Keratinocyte (primary cell): ENCODE results near the gene LYPD5. TPM values are rescaled to one million over a fixed set of nuclear protein-coding genes. Genes with fewer than 3 reads are reported as not detected.

ENCODE experiments used
- DNase-seq: peaks from one replicate; pipeline ENCODE4 v3.0.0-alpha.2; 2011; ENCODE audit warnings: low read depth, missing footprints, low spot score
- FAIRE-seq: peaks from 2 replicates; lab custom pipeline; 2011; peaks lifted over from hg19 to GRCh38; lab: Jason Lieb, UNC
- H2AFZ ChIP-seq: 2 replicates; pipeline ENCODE4 v1.6.0; 2012; ENCODE audit warnings: low read length, control low read depth, inconsistent platforms; ENCODE audit not compliant: control insufficient read depth
- H3K27ac ChIP-seq: 2 replicates; pipeline ENCODE4 v1.5.1; 2011; ENCODE audit warnings: low read length; ENCODE audit not compliant: control insufficient read depth, insufficient read depth
- H3K27me3 ChIP-seq: 3 replicates; pipeline ENCODE4 v1.6.0; 2011; ENCODE audit warnings: low read length; ENCODE audit not compliant: control insufficient read depth, insufficient read depth; ENCODE audit errors: extremely low read depth
- H3K36me3 ChIP-seq, 2 experiments: 2 replicates in 1 of 2; 3 replicates in 1 of 2; pipeline ENCODE4 v1.5.1; 2011; ENCODE audit warnings: low read length in 2 of 2, mild to moderate bottlenecking in 1 of 2; ENCODE audit not compliant: control insufficient read depth in 2 of 2, insufficient read depth in 2 of 2; ENCODE audit errors: extremely low read depth in 1 of 2
- H3K4me1 ChIP-seq: 3 replicates; pipeline ENCODE4 v1.5.1; 2011; ENCODE audit warnings: low read length; ENCODE audit not compliant: control insufficient read depth, insufficient read depth; ENCODE audit errors: extremely low read depth
- H3K4me2 ChIP-seq: 3 replicates; pipeline ENCODE4 v1.6.0; 2011; ENCODE audit warnings: low read depth, low read length; ENCODE audit not compliant: control insufficient read depth, insufficient read depth; ENCODE audit errors: extremely low read depth
- H3K4me3 ChIP-seq, 3 experiments: fragments of 200-600 bp in 1 of 3; sonication (generic) in 1 of 3; 2 replicates in 2 of 3; 3 replicates in 1 of 3; pipeline ENCODE4 v1.5.1; 2011 to 2016; ENCODE audit warnings: low read length in 3 of 3, mild to moderate bottlenecking in 3 of 3, control low read depth in 2 of 3, inconsistent platforms in 1 of 3, low read depth in 1 of 3, mixed read lengths in 1 of 3, mixed run types in 1 of 3, moderate library complexity in 1 of 3; ENCODE audit not compliant: control insufficient read depth in 2 of 3, insufficient read depth in 2 of 3; ENCODE audit errors: extremely low read depth in 1 of 3
- H3K79me2 ChIP-seq: 2 replicates; pipeline ENCODE4 v1.6.0; 2012; ENCODE audit warnings: low read length; ENCODE audit not compliant: control insufficient read depth, insufficient read depth
- H3K9ac ChIP-seq: 3 replicates; pipeline ENCODE4 v1.6.0; 2011; ENCODE audit warnings: low read length; ENCODE audit not compliant: control insufficient read depth, insufficient read depth; ENCODE audit errors: extremely low read depth
- H3K9me1 ChIP-seq: 3 replicates; pipeline ENCODE4 v1.6.0; 2011; ENCODE audit warnings: low read length; ENCODE audit not compliant: control insufficient read depth, insufficient read depth; ENCODE audit errors: extremely low read depth
- H3K9me3 ChIP-seq: 2 replicates; pipeline ENCODE4 v1.5.1; 2012; ENCODE audit warnings: low read depth, low read length; ENCODE audit not compliant: control insufficient read depth
- H4K20me1 ChIP-seq: 3 replicates; pipeline ENCODE4 v1.6.0; 2011; ENCODE audit warnings: low read length; ENCODE audit not compliant: control insufficient read depth, insufficient read depth; ENCODE audit errors: extremely low read depth
- EZH2 ChIP-seq: IDR thresholded peaks from one replicate; pipeline ENCODE4 v1.6.1; 2012; ENCODE audit warnings: inconsistent platforms, mild to moderate bottlenecking, low read length, moderate library complexity
- dilution Hi-C: fragments of 300-500 bp; cut with MboI; formaldehyde crosslinking; loops from one replicate; pipeline ENCODE4 v1.7.0; 2020; ENCODE audit warnings: low sequenced_read_pairs; ENCODE audit not compliant: extremely low pct_ligation_motif_present
- polyA plus RNA-seq, 5 experiments: library from polyadenylated mRNA; depleted of rRNA in 3 of 5; stranded (reverse) in 3 of 5; stranded (forward) in 1 of 5; unstranded in 1 of 5; fragments of >200 nt; gene quantifications; 1 replicate in 1 of 5; 2 replicates in 3 of 5; 3 replicates in 1 of 5; pipeline versions ENCODE4 v1.2.1 to v1.2.3, GENCODE V29; 2011 to 2012; ENCODE audit warnings: missing spikeins in 2 of 5, low read depth in 1 of 5, low replicate concordance in 1 of 5
- TF ChIP-seq, protein P1 (sequence below), 3 experiments: IDR thresholded peaks in 1 of 3; conservative IDR thresholded peaks in 1 of 3; optimal IDR thresholded peaks in 1 of 3; 2 replicates in 2 of 3; 3 replicates in 1 of 3; pipeline versions ENCODE3 to v1.5.1; 2011; ENCODE audit warnings: low read length in 3 of 3, mild to moderate bottlenecking in 3 of 3, moderate library complexity in 2 of 3, control low read depth in 1 of 3, inconsistent platforms in 1 of 3; ENCODE audit not compliant: insufficient read depth in 2 of 3; ENCODE audit errors: extremely low read depth in 1 of 3

The LYPD5 gene
- polyA plus RNA-seq, 1 donor (not counting 4 experiments of a cell fraction or from before 2014, with no cell fraction given): 4.2 TPM

DNA sequence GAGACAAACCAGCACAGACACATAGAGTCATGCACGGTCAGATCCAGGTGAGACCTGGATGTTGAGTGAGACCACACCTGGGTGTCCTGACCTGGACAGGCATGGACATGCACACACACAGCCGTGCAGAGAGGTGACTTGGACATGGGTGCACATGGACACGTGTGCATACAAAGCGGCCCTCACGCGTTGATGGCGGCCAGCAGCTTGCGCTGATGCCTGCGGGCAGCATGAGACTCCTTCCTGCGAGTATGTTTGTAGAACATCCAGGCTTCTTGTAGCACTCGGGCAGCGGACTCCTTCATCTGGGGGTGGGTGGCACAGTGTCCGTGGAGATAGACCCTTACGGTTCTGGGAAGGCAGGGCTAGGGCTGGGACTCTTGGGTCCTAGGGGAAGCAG lies 33.0 kb downstream of the LYPD5 start:
- Histone ChIP-seq H3K36me3 (peaks cover 0 to 4% of the 10 kb centered on the region in 2 experiments), H2AFZ (no peak overlapping the region), H3K79me2 (no peaks in the 10 kb centered on the region), H3K9me3 (no peaks in the 10 kb centered on the region), H3K9ac (no peak overlapping the region), H3K27me3 (no peaks in the 10 kb centered on the region), H3K4me2 (no peak overlapping the region), H3K4me1 (peaks cover 16% of the 10 kb centered on the region), H4K20me1 (no peaks in the 10 kb centered on the region), H3K4me3 (no peak overlapping the region), H3K9me1 (no peaks in the 10 kb centered on the region), H3K27ac (no peak overlapping the region)
- FAIRE-seq (no peak), DNase-seq (no peak)
- no peak for TF ChIP-seq EZH2
- TF ChIP-seq, protein P1, sequence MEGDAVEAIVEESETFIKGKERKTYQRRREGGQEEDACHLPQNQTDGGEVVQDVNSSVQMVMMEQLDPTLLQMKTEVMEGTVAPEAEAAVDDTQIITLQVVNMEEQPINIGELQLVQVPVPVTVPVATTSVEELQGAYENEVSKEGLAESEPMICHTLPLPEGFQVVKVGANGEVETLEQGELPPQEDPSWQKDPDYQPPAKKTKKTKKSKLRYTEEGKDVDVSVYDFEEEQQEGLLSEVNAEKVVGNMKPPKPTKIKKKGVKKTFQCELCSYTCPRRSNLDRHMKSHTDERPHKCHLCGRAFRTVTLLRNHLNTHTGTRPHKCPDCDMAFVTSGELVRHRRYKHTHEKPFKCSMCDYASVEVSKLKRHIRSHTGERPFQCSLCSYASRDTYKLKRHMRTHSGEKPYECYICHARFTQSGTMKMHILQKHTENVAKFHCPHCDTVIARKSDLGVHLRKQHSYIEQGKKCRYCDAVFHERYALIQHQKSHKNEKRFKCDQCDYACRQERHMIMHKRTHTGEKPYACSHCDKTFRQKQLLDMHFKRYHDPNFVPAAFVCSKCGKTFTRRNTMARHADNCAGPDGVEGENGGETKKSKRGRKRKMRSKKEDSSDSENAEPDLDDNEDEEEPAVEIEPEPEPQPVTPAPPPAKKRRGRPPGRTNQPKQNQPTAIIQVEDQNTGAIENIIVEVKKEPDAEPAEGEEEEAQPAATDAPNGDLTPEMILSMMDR (optimal IDR thresholded peaks at IDR 0.05 in 1 of 3, IDR thresholded peaks at IDR 0.05 in 1 of 3, conservative IDR thresholded peaks at IDR 0.05 in 1 of 3; ENCODE audit: extremely low read depth in 1 of 3, insufficient read depth in 2 of 3, low read length in 3 of 3): no peak
- dilution Hi-C loops: no loop called here

DNA sequence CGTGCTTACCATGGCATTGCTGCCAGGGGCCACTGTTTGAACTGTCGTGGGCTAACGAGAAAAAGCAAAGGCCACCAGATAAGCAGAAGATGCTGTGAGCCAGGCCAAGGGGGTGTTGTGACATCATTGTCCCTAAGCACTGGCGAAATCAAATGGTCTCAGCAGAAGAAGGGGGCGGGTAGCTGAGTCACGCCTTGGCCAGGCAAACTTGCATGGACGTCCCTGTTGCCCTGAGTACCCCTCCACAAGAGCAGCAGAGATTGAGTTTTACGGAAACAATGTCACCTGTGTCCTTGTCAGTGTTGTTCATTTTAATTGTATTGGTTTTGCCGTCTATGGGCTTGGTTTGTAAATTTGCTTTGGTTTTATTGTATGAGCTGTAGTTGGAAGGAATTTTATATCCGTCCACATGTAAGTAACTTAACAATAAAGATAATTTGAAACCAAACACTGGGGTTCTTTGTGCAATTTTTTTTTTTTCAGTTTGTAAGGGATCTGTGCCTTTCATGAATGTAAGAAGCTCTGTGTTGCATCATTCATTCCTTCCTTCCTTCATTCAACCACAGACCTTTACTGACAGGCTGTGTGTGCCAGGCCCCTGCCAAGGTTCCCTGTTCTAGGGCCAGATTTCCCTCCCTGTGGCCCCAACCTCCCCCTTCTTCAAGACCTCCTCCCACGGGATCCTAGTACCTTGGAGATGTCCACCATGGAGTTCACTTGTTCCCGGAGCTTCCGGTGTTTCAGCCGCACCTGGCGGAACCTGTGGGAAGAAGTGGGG lies 33.8 kb downstream of the LYPD5 start:
- Histone ChIP-seq H3K9me1 (no peaks in the 10 kb centered on the region), H2AFZ (no peak overlapping the region), H4K20me1 (no peaks in the 10 kb centered on the region), H3K9me3 (no peaks in the 10 kb centered on the region), H3K4me1 (peaks cover 23% of the 10 kb centered on the region), H3K27ac (no peak overlapping the region), H3K36me3 (peaks cover 0 to 4% of the 10 kb centered on the region in 2 experiments), H3K27me3 (no peaks in the 10 kb centered on the region), H3K4me3 (no peak overlapping the region), H3K79me2 (no peaks in the 10 kb centered on the region), H3K4me2 (no peak overlapping the region), H3K9ac (no peak overlapping the region)
- dilution Hi-C loops: no loop called here
- TF ChIP-seq, protein P1 (optimal IDR thresholded peaks at IDR 0.05 in 1 of 3, IDR thresholded peaks at IDR 0.05 in 1 of 3, conservative IDR thresholded peaks at IDR 0.05 in 1 of 3; ENCODE audit: extremely low read depth in 1 of 3, insufficient read depth in 2 of 3, low read length in 3 of 3): no peak
- no peak for TF ChIP-seq EZH2
- no peak for FAIRE-seq
- no peak for DNase-seq
